ENCODE data around the gene TTLL8.
"Not testable (repeated sequence)": the region's sequence is repeated elsewhere in the genome, so short reads cannot be mapped to it uniquely, and the experiment has no call there.

TTLL8 gene

DNA sequence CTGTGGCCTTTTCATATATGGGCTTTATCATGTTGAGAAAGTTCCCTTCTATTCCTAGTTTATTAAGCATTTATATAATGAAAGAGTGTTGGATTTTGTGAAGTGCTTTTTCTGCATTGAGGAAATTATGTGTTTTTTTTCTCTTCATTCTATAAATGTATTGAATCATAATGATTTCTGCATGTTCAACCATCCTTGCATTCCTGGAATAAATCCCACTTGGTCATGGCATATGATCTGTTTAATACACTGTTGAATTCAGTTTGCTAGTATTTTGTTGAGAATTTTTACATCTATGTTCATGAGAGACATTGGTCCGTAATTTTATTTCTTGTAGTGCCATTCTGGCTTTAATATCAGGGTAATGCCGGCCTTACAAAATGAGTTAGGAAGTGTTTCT lies 71.8 kb downstream of the TTLL8 start:
- no peak for DNase-seq (ENCODE audit: low read depth)

- DNase-seq (ENCODE audit: low read depth): no peak
Observed at GRCh38 chr22:49983148-49984042, 74.7 kb downstream of the TTLL8 start.

DNA sequence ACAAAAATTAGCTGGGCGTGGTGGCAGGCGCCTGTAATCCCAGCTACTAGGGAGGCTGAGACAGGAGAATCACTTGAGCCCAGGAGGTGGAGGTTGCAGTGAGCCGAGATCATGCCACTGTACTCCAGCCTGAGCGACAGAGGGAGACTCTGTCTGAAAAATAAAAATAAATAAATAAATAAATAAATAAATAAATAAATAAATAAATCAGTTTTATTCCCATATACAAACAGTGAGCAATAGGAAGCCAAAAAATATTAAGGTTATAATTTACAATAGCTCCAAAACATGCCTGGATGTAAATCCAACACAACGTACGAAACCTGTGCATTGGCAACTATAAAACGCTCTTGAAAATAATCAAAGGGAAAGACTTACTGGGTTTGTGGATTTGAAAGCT lies 76.3 kb downstream of the TTLL8 start:
- DNase-seq (ENCODE audit: low read depth): not testable (repeated sequence)

DNA sequence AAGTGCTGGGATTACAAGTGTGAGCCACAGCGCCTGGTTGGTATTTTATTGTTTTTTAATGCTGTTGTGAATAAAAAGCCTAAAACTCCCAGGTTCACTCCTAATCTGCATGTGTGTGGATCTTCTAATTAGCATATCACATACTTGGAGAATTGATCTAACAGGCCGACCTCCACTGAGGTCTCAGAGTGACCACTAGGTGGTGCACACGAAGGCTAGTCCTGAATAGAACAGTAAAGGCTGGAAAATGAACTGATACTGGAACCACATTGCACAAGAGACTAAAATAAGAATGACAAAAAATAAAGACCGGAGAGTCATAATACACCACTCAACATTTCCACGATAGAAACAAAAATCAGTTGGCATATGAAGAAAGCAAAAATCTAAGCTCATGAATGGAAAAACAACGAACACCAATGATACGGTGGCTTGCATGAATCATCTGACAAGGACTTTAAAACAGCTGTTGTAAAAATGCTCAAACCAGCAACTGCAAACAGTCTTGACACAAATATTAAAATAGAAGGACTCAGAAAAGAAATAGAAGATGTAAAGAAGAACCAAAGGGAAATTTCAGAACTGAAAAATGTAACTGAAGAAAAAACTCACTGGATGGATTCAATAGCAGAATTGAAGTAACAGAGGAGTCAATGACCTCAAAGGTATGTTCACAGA lies 78.4 kb downstream of the TTLL8 start:
- DNase-seq (ENCODE audit: low read depth): no peak

GRCh38 chr22:49977578-49977977 lies 80.5 kb downstream of the TTLL8 start:
- DNase-seq (ENCODE audit: low read depth): no peak

DNA sequence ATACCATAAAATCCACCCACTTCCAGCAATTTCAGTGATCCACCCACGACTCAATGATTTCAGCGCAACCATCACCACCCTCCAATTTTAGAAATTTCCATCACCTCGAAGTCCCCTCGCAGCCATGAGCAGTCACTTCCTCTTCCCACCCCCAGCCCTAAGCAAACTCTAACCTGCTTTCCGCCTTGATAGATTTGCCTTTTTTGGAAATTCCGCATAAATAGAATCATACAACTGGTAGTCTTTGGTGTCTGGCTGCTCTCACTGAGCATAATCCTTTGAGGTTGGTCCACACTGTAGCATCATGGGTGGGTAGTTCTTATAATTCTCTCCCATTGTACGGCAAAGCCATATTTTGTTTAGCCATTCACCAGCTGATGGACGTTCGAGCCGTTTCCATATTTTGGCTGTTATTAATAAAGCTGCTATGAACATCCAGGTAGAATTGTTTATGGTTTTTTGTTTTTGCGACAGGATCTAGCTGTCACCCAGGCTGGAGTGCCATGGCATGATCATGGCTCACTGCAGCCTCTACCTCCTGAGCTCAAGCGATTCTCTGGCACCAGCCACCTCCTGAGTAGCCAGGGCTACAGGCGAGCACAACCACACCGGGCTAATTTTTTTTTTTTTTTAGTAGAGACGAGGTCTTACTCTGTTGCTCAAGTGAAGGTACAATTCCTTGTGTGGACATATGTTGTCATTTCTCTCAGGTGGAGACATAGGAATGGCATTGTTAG lies 81.5 kb downstream of the TTLL8 start:
- no peak for DNase-seq (ENCODE audit: low read depth)

GRCh38 chr22:49975543-49976389 lies 82.3 kb downstream of the TTLL8 start:
- no peak for DNase-seq (ENCODE audit: low read depth)

GRCh38 chr22:49973018-49973961 lies 84.8 kb downstream of the TTLL8 start:
- DNase-seq (ENCODE audit: low read depth): no peak

DNA sequence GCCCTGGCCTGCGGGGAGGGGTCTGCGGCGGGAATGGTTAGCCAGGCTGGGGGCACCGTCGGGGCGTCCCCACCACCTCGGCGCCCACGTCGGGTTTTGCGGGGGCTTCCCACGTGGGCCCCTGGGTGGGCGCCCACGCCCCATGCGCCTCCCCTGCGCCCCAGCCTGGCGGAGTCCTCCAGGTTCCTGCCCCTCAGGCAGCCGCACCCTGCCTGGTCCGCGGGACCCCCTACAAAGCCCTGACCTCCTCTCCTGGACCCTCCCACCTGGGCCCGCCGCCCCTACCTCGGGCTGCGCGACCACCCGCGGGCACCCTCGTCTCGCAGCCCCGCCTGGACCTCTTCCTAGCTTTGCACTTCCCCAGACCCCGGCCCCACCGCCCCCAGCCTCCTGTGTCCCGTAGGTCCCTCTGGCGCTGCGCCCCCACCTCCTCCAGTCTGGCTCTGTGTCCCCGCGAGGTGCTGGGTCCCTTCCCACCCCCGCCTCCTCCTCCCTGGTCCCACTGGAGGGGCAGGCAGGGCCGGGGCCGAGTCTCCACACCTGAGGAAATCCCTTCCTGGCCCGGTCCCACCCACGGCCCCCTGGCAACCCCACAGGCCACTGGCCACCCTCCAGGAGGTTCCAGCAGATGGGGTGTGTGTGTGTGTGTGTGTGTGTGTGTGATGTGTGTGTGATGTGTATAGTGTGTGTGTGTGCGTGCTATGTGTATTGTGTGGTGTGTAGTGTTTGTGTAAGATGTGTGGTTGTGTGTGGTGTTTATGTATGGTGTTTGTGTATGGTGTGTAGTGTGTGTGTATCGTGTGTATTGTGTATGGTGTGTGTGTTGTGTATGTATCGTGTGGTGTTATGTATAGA lies 85.7 kb downstream of the TTLL8 start:
- no peak for DNase-seq (ENCODE audit: low read depth)

GRCh38 chr22:49971232-49972162 lies 86.6 kb downstream of the TTLL8 start:
- peak; percentile 31 for DNase-seq (ENCODE audit: low read depth)

GRCh38 chr22:49970528-49971231 lies 87.4 kb downstream of the TTLL8 start:
- DNase-seq (ENCODE audit: low read depth): peak; percentile 84

DNA sequence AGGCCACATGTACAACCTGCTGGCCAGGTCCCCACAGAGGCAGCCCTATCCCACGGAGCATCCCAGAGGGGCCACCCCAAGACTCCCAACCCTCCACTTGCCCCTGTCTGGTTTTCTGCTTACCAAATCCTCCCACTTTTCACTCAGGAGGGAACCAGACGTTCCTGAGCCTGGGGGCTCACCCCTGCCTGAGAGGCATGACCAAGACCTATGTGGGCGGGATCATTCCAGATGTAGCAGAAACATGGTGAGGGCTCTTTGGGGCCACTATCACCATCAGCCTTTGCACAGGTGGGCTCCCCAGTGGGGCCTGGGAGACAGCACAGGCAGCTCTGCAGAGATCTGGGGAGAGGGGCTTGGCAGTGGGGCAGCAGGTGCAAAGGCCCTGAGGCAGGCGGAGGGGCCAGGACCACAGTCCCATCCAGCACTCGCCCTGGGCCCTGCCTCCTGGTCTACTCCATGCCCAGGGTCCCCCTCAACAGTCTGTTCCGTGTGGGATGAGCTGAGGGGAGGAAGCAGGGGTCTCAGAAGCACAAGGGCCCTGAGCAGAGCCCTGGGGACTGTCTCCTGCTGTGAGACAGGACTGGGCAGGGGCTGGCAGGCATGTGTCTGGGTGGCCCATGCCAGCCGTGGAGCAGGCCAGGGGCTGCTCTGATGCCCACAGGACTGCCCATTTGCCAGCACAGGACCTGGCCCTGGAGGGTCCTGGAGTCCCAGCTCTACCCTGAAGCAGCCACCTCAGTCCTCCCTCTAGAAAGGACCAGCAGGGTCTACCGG lies 88.2 kb downstream of the TTLL8 start:
- DNase-seq (ENCODE audit: low read depth): no peak

DNA sequence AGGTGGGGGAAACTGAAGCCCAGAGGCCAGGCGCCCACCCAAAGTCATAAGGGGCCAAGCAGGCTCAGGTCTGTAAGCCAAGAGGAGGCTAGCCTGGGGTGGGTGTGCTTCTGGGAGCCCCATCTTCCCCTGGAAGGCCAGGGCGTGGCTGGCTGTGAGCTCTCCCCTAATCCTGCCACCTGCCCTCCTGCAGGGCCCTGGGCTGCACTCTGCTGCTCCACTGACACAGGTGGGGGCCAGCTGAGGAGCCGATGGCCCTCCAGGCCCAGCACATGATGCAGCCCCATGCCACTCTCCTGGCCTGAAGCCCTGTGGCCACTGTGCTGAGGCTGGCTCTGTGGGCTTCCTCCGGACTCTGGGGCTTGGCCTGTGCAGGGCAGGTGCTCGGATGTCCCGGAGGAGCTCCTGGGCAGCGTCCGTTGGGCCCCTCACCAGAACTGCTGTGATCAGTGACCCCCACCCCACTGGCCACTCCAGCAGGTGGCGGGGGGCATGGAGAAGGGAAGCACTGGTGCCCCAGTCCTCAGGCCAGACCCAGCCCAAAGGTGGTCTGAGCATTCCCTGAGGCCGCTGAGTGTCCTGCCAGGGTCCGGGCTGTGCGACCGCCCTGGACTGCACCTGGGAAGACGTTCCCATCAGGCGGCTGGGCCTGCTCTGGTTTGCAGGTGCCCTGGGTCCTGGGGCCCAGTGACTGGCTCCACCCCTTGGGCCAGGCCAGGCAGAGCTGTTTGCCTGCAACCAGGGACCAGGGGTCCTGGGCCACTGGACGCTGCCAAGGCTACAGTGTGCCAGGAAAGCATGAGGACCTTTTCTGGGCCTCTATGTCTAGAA lies 89.1 kb downstream of the TTLL8 start:
- DNase-seq (ENCODE audit: low read depth): no peak

Measured in fibroblast of the conjunctiva (primary cell).